Stimulated activated CD8-positive, alpha-beta memory T cell treated with anti-CD3 and anti-CD28 coated beads, Interleukin-7, amount 100 ng/mL, for 4 hours (primary cell): ENCODE data around the gene RERE.
"Not testable (repeated sequence)": the region's sequence is repeated elsewhere in the genome, so short reads cannot be mapped to it uniquely, and the experiment has no call there.

ENCODE experiments used
- DNase-seq, 2 donors: peaks; one replicate each; pipeline ENCODE4 v3.0.0-alpha.2; 2020; ENCODE audit warnings: low read depth in 2 of 2

The RERE gene

GRCh38 chr1:8752921-8753713 lies 64.3 kb downstream of the RERE start:
- DNase-seq: no peak

DNA sequence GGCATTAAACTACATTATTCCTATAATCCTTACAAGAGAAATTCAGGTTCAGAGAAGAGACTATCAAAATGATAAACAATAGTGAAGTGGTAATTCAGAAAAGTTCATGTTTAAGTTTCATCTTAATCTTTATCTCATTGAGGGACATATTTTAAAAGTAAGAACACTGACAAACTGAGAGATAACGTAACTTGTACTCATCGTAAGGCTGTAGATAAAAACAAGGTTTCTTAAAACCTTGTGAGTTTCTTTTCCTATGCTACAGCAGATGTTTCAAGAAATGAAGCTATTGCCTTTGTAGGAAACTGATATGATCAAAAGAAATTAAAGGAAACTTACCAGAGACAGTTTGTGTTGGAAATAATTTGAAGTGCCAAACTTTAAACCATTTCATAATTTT lies 65.0 kb downstream of the RERE start:
- no peak for DNase-seq

DNA sequence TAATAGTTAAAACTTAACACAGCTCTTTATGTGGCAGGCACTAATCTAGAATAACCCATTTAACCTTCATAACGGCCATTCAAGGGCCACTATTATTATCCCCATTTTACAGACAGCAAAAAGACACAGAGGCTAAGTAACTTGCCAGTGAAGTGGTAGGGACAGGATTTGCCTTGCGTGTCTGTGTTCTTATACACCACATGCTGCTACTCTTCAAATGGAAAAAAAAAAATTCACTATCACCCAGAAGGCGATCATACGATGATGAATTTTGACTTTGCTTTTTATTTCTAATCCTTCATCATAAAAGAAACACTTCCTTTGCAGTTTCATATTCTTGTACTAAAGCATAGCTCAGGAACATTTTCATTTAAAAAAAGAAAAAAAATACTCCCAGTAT lies 65.5 kb downstream of the RERE start:
- no peak for DNase-seq

GRCh38 chr1:8747879-8748825 lies 69.3 kb downstream of the RERE start:
- DNase-seq: no peak

DNA sequence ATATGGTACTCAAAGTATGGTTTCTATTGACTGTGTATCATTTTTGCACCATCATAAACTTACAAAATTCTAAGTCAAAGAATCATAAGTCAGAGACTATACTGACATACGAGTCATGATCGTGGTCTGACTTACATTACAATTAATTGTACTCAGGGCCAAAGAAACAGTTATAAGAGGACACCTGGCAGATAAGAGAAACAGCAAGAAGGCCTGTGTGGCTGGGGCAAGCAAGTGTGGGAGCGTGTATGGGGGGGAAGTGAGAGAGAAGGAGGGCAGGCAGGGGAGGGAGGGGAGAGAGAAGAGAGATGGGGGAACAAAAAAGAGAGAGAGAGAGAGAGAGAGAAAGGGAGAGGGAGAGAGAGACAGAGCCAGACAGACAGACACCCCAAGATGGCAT lies 70.9 kb downstream of the RERE start:
- no peak for DNase-seq

DNA sequence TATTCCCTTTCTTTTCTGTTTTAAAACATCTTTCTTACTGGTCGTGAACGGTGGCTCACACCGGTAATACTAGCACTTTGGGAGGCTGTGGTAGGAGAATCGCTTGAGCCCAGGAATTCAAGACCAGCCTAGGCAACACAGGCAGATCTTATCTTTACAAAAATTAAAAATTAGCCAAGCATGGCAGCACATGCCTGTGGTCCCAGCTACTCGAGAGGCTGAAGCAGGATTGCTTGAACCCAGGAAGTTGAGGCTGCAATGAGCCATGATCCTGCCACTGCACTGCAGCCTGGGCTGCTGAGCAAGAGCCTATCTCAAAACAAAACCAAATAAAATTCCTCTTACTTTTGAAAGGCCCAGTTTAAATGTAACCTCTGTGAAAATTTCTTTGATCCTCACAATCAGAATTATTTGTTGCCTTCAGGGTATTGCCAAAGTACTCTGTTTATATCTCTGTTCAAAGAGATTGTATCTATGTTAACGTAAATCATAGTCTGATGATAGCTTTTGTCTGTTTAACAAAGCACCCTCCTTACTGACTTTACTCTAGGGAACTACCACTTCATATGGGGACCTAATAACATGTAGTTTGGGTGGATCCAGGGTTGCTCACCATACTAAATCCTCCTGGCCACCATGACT lies 71.6 kb downstream of the RERE start:
- no peak for DNase-seq

- DNase-seq: no peak
Observed at GRCh38 chr1:8745346-8745745, 72.1 kb downstream of the RERE start.

- DNase-seq: no peak
Observed at GRCh38 chr1:8742022-8742924, 75.2 kb downstream of the RERE start.

GRCh38 chr1:8740034-8740449 lies 77.4 kb downstream of the RERE start:
- no peak for DNase-seq

DNA sequence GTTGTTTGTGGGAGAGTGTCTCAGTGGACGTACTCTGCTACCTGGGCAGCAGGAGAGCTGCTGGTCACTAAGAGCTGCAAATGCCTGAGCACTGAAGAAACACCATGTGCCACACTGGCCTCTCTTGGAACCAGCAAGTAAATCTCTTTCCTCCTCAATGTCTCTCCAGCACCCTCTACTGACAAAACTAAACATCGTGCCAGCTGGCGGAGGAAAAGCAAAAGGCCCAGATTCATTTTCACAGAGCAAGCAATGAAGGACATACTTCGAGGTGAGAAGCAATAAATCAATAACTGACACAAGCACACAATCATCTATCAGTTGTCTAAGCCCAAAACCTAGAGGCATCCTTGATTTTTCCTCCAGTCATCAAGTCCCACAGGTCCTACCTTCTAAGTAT lies 78.1 kb downstream of the RERE start:
- no peak for DNase-seq

DNA sequence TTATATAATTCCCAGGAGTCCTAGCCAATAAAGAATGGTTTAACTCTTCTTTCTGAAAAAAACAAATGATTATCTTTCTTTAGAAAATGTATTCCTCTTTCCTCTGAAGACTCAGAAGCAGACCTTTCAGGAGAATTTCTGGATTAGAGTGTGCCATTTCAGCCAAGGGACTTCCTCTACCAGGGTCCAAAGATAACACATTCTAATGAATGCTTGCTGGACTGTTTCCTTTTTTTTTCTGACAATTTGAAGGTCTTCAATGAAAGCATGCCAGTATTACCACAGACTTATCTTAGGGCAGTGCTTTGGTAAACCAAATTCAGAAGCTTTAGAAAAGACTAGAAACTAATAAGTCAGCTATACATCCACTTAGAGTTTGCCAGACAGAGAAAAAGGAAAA lies 80.5 kb downstream of the RERE start:
- no peak for DNase-seq

- DNase-seq: no peak
Observed at GRCh38 chr1:8733484-8733883, 84.0 kb downstream of the RERE start.

DNA sequence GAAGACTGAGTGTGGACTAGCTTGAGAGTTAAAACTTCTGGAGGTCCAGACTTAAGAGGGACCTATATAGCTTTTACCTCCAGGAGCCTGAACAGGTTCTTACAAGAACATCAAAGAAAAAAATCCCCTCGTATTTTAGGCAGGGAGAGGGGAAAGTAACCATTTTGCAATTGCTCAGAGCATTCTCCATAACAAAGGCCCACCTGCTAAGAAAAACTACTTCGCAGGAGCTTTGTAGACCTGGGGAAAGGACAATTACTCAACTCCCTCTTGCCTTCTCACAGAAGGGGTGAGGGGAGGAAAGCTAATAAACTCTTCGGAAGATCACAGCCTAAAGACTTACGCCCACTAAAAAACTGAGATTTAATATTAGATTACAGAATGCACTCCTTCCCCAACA lies 86.3 kb downstream of the RERE start:
- DNase-seq: no peak

DNA sequence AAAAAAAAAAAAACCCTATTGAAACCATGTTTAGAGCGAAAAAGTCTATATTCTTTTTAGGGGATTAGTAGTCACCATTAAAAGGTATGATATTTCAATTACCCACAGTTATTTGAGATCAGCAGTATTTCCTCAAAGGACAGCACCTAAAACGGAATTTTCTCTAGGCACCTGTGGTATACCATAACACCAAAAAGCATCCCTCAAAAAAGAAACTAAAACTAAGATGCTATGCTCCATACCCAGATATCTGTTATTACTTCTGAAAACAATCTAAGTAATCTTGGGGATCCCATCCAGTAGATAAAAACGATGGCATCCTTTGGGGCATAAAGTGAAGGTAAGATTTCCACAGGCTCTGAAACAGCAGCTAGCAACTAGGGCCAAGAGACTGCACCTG lies 89.0 kb downstream of the RERE start:
- no peak for DNase-seq

DNA sequence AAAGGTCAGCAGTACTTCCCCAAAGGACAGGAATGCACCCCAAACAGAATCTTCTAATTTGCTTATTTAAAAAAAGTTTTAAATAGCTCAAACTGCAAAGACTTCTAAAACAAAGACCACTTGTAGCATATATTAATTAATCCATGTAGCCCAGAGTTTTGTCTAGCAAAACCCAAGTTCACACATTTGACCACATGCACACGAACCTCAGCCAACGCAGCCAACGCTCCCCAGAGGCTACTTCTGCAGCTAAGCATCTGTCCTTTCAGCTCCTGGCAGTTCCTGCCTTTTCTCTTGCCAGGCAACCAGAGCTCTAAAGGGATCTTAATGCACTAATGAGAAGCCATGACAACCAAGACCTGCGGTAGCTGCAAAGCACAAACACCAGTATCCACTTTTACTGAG lies 89.6 kb downstream of the RERE start:
- DNase-seq: no peak

- DNase-seq: not testable (repeated sequence)
Observed at GRCh38 chr1:8727316-8727715, 90.1 kb downstream of the RERE start.

DNA sequence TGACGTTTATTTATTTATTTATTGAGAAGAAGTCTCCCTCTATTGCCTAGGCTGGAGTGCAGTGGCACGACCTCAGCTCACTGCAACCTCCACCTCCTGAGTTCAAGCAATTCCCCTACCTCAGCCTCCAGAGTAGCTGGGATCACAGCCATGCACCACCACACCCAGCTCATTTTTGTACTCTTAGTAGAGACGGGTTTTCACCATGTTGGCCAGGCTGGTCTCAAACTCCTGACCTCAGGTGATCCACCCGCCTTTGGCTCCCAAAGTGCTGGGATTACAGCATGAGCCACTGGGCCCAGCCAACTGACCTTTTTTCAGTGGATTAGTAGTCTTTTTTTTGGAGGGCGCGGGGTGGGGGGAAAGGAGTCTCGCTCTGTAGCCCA lies 90.6 kb downstream of the RERE start:
- DNase-seq: not testable (repeated sequence)

- DNase-seq: no peak
Observed at GRCh38 chr1:8723010-8723409, 94.4 kb downstream of the RERE start.

DNA sequence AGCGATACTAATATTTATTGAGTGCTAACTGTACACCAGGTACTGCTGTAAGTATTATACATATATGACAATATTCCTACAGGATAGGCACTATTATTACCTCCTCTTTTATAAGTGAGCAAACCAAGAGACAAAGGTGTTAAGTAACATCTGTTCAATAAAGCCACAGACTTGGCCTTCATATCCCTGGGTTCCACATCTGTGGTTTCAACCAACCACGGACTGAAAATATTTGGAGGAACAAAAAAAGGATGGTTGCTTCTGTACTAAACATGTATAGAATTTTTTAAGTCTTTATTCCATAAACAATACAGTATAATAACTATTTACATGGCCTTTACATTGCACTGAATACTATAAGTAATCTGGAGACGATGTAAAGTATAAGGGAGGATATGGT lies 95.1 kb downstream of the RERE start:
- DNase-seq: no peak

DNA sequence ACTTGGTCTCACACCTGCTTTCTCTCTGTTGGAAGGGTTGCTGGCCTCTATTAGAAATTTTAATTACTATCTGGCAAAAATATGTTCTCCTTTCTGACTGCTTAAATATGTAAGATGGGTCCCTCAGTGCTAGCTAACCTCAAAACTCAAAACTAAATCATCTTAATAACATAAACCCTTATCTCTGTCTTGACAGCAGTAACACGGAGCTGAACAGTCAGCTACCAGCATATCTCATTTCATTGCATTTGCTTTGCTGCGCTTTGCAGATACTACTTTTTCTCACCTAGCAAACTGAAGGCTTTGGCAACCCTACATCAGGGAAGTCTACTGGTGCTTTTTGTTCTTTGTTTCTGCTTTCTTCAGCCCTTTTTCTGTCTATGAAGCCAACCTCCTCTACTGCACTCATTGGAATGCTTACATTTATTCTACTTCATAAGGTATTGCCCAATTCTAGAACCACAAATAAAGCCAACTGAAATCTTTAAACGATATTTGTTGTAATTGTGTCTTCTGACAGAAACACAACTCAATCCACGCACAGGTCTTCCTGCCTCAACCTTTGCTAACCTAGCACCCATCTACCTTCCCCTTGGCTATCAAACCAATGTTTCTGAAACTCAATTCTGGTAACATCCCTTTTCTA lies 95.6 kb downstream of the RERE start:
- no peak for DNase-seq

GRCh38 chr1:8720347-8720746 lies 97.1 kb downstream of the RERE start:
- no peak for DNase-seq
